Keratinocyte (primary cell): Measurements from ENCODE around the gene RGS7BP.
A peak's percentile ranks its signal among the peaks of the same experiment; 100 is the strongest.

ENCODE experiments used
- EZH2 ChIP-seq: IDR thresholded peaks from one replicate; pipeline ENCODE4 v1.6.1; 2012; ENCODE audit warnings: inconsistent platforms, mild to moderate bottlenecking, low read length, moderate library complexity
- TF ChIP-seq, protein P1 (sequence below), 3 experiments: IDR thresholded peaks in 1 of 3; conservative IDR thresholded peaks in 1 of 3; optimal IDR thresholded peaks in 1 of 3; 2 replicates in 2 of 3; 3 replicates in 1 of 3; pipeline versions ENCODE3 to v1.5.1; 2011; ENCODE audit warnings: low read length in 3 of 3, mild to moderate bottlenecking in 3 of 3, moderate library complexity in 2 of 3, control low read depth in 1 of 3, inconsistent platforms in 1 of 3; ENCODE audit not compliant: insufficient read depth in 2 of 3; ENCODE audit errors: extremely low read depth in 1 of 3

DNA sequence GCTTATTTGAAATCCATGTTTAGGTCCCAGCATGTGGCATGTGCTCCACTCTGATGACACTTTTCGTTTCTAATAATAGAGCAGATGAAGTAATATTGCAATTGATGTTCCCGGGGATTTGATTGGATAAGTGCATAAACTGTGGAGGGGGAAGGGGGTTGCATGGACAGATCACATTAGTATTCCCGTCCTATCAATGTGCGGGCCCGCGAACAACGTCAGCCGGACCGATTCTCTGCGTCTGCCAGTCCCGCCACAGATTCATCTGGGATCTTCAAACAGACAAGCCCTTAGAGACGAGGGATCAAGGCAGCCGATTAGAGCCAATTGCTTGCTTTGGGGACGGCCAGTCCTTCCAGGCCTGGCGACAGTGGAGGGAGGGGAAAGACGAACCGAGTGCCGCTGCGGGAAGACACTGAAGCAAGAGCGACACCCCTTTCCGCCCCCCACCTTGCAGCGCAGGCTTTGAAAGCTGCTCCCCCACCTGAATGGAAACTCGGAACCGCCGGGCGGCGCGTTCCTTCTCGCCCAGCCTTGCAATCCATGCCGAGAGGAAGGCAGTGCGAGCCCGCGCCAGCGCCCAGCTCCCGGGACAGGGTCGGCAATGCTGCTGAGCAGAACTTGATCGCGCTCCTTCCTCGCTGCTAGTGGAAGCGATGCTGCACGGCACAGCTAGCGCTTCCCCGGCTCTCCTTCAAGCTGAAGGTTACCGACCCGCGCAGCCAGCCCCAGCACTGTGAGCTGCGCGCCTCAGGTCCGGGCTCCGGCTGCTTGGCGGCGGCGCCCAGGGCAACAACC, at the start of gene RGS7BP:
- TF ChIP-seq, protein P1, sequence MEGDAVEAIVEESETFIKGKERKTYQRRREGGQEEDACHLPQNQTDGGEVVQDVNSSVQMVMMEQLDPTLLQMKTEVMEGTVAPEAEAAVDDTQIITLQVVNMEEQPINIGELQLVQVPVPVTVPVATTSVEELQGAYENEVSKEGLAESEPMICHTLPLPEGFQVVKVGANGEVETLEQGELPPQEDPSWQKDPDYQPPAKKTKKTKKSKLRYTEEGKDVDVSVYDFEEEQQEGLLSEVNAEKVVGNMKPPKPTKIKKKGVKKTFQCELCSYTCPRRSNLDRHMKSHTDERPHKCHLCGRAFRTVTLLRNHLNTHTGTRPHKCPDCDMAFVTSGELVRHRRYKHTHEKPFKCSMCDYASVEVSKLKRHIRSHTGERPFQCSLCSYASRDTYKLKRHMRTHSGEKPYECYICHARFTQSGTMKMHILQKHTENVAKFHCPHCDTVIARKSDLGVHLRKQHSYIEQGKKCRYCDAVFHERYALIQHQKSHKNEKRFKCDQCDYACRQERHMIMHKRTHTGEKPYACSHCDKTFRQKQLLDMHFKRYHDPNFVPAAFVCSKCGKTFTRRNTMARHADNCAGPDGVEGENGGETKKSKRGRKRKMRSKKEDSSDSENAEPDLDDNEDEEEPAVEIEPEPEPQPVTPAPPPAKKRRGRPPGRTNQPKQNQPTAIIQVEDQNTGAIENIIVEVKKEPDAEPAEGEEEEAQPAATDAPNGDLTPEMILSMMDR (optimal IDR thresholded peaks at IDR 0.05 in 1 of 3, IDR thresholded peaks at IDR 0.05 in 1 of 3, conservative IDR thresholded peaks at IDR 0.05 in 1 of 3; ENCODE audit: extremely low read depth in 1 of 3, insufficient read depth in 2 of 3, low read length in 3 of 3) = peak in 1 of 3 experiments; percentile 9
- TF ChIP-seq EZH2 = peak; percentile 68
